Stimulated activated CD4-positive, alpha-beta T cell treated with anti-CD3 and anti-CD28 coated beads, Interleukin-12 subunit alpha, Interleukin-12 subunit beta, amount 100 ng/mL, for 48 hours (primary cell): ENCODE measurements around the gene ABLIM3.

ENCODE experiments used
- DNase-seq, 3 donors: peaks; one replicate each; pipeline ENCODE4 v3.0.0-alpha.2; 2020; ENCODE audit warnings: low read depth in 2 of 3, low spot score in 1 of 3

ABLIM3 gene

GRCh38 chr5:149304195-149305078, 163.1 kb downstream of the ABLIM3 start:
- DNase-seq, result no peak

GRCh38 chr5:149309354-149309753, 168.1 kb downstream of the ABLIM3 start:
- DNase-seq, result no peak
